H1 (cell line): ENCODE results near the gene CARD11. TPM values are rescaled to one million over a fixed set of nuclear protein-coding genes. Genes with fewer than 3 reads are reported as not detected.

Experiments used
- CTCF ChIA-PET: fragments of 300-600 bp; sonication (Branson Sonifier 250); formaldehyde crosslinking; loops from one replicate; lab custom pipeline; 2021; ENCODE audit not compliant: partially characterized antibody; lab: Charles Lee
- POLR2A ChIA-PET: fragments of 300-600 bp; sonication (Branson Sonifier 250); formaldehyde crosslinking; loops from one replicate; lab custom pipeline; 2021; ENCODE audit warnings: inconsistent platforms; ENCODE audit not compliant: partially characterized antibody; lab: Charles Lee
- DNase-seq, 2 experiments: peaks; one replicate each; pipeline versions ENCODE4 v3.0.0 to v3.0.0-alpha.2; 2010 to 2022; ENCODE audit warnings: low spot score in 2 of 2, low read depth in 1 of 2, mixed read lengths in 1 of 2
- FAIRE-seq: peaks from 2 replicates; lab custom pipeline; 2011; peaks lifted over from hg19 to GRCh38; lab: Jason Lieb, UNC
- H2AFZ ChIP-seq: 2 replicates; pipeline ENCODE4 v1.8.1; 2012; ENCODE audit warnings: low read length, inconsistent platforms
- H2AK5ac ChIP-seq: 2 replicates; pipeline ENCODE4 v1.6.1; 2013; ENCODE audit warnings: low read depth, low read length
- H2BK120ac ChIP-seq: replicated peaks from 2 replicates; pipeline ENCODE3; 2013; ENCODE audit warnings: low read depth, low read length, inconsistent platforms
- H2BK12ac ChIP-seq: 2 replicates; pipeline ENCODE4 v1.6.1; 2013; ENCODE audit warnings: low read depth, low read length
- H2BK15ac ChIP-seq: 2 replicates; pipeline ENCODE4 v1.6.1; 2013; ENCODE audit warnings: low read length
- H2BK20ac ChIP-seq: 2 replicates; pipeline ENCODE4 v1.6.1; 2013; ENCODE audit warnings: low read length
- H2BK5ac ChIP-seq: 2 replicates; pipeline ENCODE4 v1.6.1; 2013; ENCODE audit warnings: low read depth, low read length
- H3K14ac ChIP-seq: 2 replicates; pipeline ENCODE4 v1.6.1; 2013; ENCODE audit warnings: inconsistent platforms; ENCODE audit not compliant: insufficient read length
- H3K18ac ChIP-seq: 2 replicates; pipeline ENCODE4 v1.6.1; 2013; ENCODE audit warnings: low read length; ENCODE audit errors: extremely low read depth
- H3K23ac ChIP-seq: 2 replicates; pipeline ENCODE4 v1.6.1; 2013; ENCODE audit warnings: inconsistent platforms; ENCODE audit not compliant: insufficient read length
- H3K23me2 ChIP-seq: 2 replicates; pipeline ENCODE4 v1.6.1; 2013; ENCODE audit warnings: low read depth, low read length
- H3K27ac ChIP-seq: 2 replicates; pipeline ENCODE4 v1.6.1; 2011; ENCODE audit warnings: low read depth, low read length, inconsistent platforms
- H3K27me3 ChIP-seq, 4 experiments: replicated peaks in 1 of 4; 1 replicate in 1 of 4; 2 replicates in 3 of 4; pipeline versions ENCODE4 v1.6.1 to v1.8.1; 2011 to 2013; ENCODE audit warnings: low read length in 3 of 4, mild to moderate bottlenecking in 3 of 4, inconsistent platforms in 2 of 4, mixed read lengths in 2 of 4, moderate library complexity in 1 of 4; ENCODE audit not compliant: control insufficient read depth in 3 of 4, insufficient read depth in 3 of 4; ENCODE audit errors: extremely low read depth in 1 of 4
- H3K36me3 ChIP-seq, 4 experiments: 2 replicates each; pipeline versions ENCODE4 v1.6.1 to v1.8.1; 2011 to 2013; ENCODE audit warnings: mild to moderate bottlenecking in 4 of 4, low read length in 3 of 4, moderate library complexity in 2 of 4, control low read depth in 1 of 4, inconsistent platforms in 1 of 4; ENCODE audit not compliant: insufficient read depth in 4 of 4, control insufficient read depth in 2 of 4
- H3K4ac ChIP-seq: replicated peaks from 2 replicates; pipeline ENCODE3; 2013; ENCODE audit warnings: low read length, low read depth, mixed read lengths, inconsistent platforms; ENCODE audit not compliant: insufficient read length
- H3K4me1 ChIP-seq, 4 experiments: replicated peaks in 1 of 4; 1 replicate in 1 of 4; 2 replicates in 3 of 4; pipeline versions ENCODE4 v1.6.1 to v1.8.1; 2011 to 2013; ENCODE audit warnings: low read length in 3 of 4, inconsistent platforms in 2 of 4, mixed read lengths in 1 of 4; ENCODE audit not compliant: insufficient read depth in 4 of 4, control insufficient read depth in 3 of 4
- H3K4me2 ChIP-seq, 2 experiments: 2 replicates each; pipeline versions ENCODE4 v1.6.1 to v1.8.1; 2011 to 2013; ENCODE audit warnings: low read depth in 2 of 2, low read length in 2 of 2, control low read depth in 1 of 2, inconsistent platforms in 1 of 2, mild to moderate bottlenecking in 1 of 2; ENCODE audit not compliant: insufficient read depth in 1 of 2
- H3K4me3 ChIP-seq, 4 experiments: fragments of 200-600, 300-600 bp in 1 of 4; sonication (generic), shearing (Covaris generic), sonication (Bioruptor Twin) in 1 of 4; 2 replicates each; pipeline versions ENCODE4 v1.5.1 to v1.8.1; 2011 to 2016; ENCODE audit warnings: low read length in 4 of 4, low read depth in 3 of 4, control low read depth in 2 of 4, inconsistent platforms in 2 of 4, mild to moderate bottlenecking in 2 of 4, mixed read lengths in 1 of 4, moderate library complexity in 1 of 4; ENCODE audit not compliant: insufficient read depth in 2 of 4; ENCODE audit errors: extremely low read depth in 1 of 4
- H3K56ac ChIP-seq: replicated peaks from 2 replicates; pipeline ENCODE3; 2013; ENCODE audit warnings: low read depth, mild to moderate bottlenecking, mixed read lengths, low read length, inconsistent platforms; ENCODE audit not compliant: insufficient read length
- H3K79me1 ChIP-seq: 2 replicates; pipeline ENCODE4 v1.6.1; 2013; ENCODE audit warnings: low read depth, low read length, control low read depth
- H3K79me2 ChIP-seq, 2 experiments: 2 replicates each; pipeline versions ENCODE4 v1.6.1 to v1.8.1; 2012 to 2013; ENCODE audit warnings: low read length in 2 of 2, mild to moderate bottlenecking in 2 of 2, inconsistent platforms in 1 of 2; ENCODE audit not compliant: insufficient read depth in 2 of 2, control insufficient read depth in 1 of 2
- H3K9ac ChIP-seq, 4 experiments: replicated peaks in 1 of 4; 1 replicate in 1 of 4; 2 replicates in 3 of 4; pipeline versions ENCODE4 v1.6.1 to v1.8.1; 2011 to 2013; ENCODE audit warnings: low read depth in 3 of 4, low read length in 3 of 4, control low read depth in 2 of 4, mild to moderate bottlenecking in 2 of 4, moderate library complexity in 2 of 4, inconsistent platforms in 1 of 4; ENCODE audit errors: extremely low read depth in 1 of 4
- H3K9me3 ChIP-seq, 2 experiments: 2 replicates each; pipeline versions ENCODE4 v1.6.1 to v1.8.1; 2012 to 2013; ENCODE audit warnings: mild to moderate bottlenecking in 2 of 2, moderate library complexity in 2 of 2, control low read depth in 1 of 2, inconsistent platforms in 1 of 2, low read depth in 1 of 2, low read length in 1 of 2, mixed read lengths in 1 of 2; ENCODE audit not compliant: insufficient read depth in 2 of 2
- H4K20me1 ChIP-seq, 2 experiments: replicated peaks in 1 of 2; 2 replicates each; pipeline versions ENCODE3 to v1.8.1; 2011 to 2013; ENCODE audit warnings: inconsistent platforms in 2 of 2, low read length in 2 of 2, mild to moderate bottlenecking in 1 of 2; ENCODE audit not compliant: insufficient read depth in 2 of 2, control insufficient read depth in 1 of 2
- H4K5ac ChIP-seq: 2 replicates; pipeline ENCODE4 v1.6.1; 2013; ENCODE audit warnings: low read length, low read depth, mixed read lengths, inconsistent platforms; ENCODE audit not compliant: insufficient read length
- H4K8ac ChIP-seq: 2 replicates; pipeline ENCODE4 v1.8.0; 2013; ENCODE audit warnings: mild to moderate bottlenecking, moderate library complexity, low read length, inconsistent platforms; ENCODE audit not compliant: insufficient read depth; ENCODE audit errors: extremely low read depth
- H4K91ac ChIP-seq: replicated peaks from 2 replicates; pipeline ENCODE3; 2013; ENCODE audit warnings: low read length, mixed read lengths, inconsistent platforms; ENCODE audit not compliant: insufficient read length
- CHD1 ChIP-seq: IDR thresholded peaks from 2 replicates; pipeline ENCODE4 v1.6.1; 2012; ENCODE audit warnings: low read depth, low read length, improper control_type of control experiment
- EP300 ChIP-seq, 2 experiments: IDR thresholded peaks; 1 replicate in 1 of 2; 2 replicates in 1 of 2; pipeline ENCODE4 v1.6.1; 2011 to 2012; ENCODE audit warnings: low read depth in 2 of 2, low read length in 2 of 2, mild to moderate bottlenecking in 2 of 2, borderline replicate concordance in 1 of 2, inconsistent platforms in 1 of 2, moderate library complexity in 1 of 2
- EZH2 ChIP-seq: fragments of 200-600 bp; sonication (generic); IDR thresholded peaks from 2 replicates; pipeline ENCODE4 v1.7.1; 2012; ENCODE audit warnings: low read depth, mild to moderate bottlenecking, moderate library complexity, low read length, inconsistent platforms; ENCODE audit not compliant: severe bottlenecking
- HDAC6 ChIP-seq: IDR thresholded peaks from one replicate; pipeline ENCODE4 v1.7.1; 2012; ENCODE audit warnings: low read depth, mild to moderate bottlenecking, inconsistent platforms, low read length, moderate library complexity
- KDM5A ChIP-seq: fragments of 200-600 bp; IDR thresholded peaks from 2 replicates; pipeline ENCODE4 v1.7.1; 2012; ENCODE audit warnings: mild to moderate bottlenecking, low read length, inconsistent platforms, mixed read lengths
- POU5F1 ChIP-seq: IDR thresholded peaks from 2 replicates; pipeline ENCODE4 v1.6.1; 2011; ENCODE audit warnings: low read depth, mild to moderate bottlenecking, low read length, moderate library complexity
- SP1 ChIP-seq: IDR thresholded peaks from 2 replicates; pipeline ENCODE4 v1.6.1; 2011; ENCODE audit warnings: low read depth, low read length
- TAF7 ChIP-seq: optimal IDR thresholded peaks from 2 replicates; pipeline ENCODE3; 2011; ENCODE audit warnings: low read depth, mild to moderate bottlenecking, inconsistent platforms, low read length, moderate library complexity, borderline replicate concordance
- TCF12 ChIP-seq: IDR thresholded peaks from 2 replicates; pipeline ENCODE4 v1.6.1; 2011; ENCODE audit warnings: low read depth, mild to moderate bottlenecking, low read length
- WGBS, 2 experiments: shearing (Covaris generic) in 1 of 2; methylation state at CpG; one replicate each; pipeline versions ENCODE4 v1.1.6 to v1.1.7; 2013 to 2015; ENCODE audit warnings: low lambda C conversion rate in 2 of 2, mixed read lengths in 2 of 2, inconsistent platforms in 1 of 2, low coverage in 1 of 2, missing lambda C conversion rate in 1 of 2; ENCODE audit not compliant: insufficient replicate concordance in 2 of 2, insufficient coverage in 1 of 2, insufficient read length in 1 of 2; ENCODE audit errors: extremely low coverage in 1 of 2, missing lambda C conversion rate in 1 of 2; 5-methylcytosine and 5-hydroxymethylcytosine counted together
- polyA plus RNA-seq, 7 experiments: library from polyadenylated mRNA; depleted of rRNA in 3 of 7; stranded (reverse) in 5 of 7; unstranded in 2 of 7; fragments of >200 nt in 5 of 7; fragments of 200-250 nt in 2 of 7; gene quantifications; 1 replicate in 5 of 7; 2 replicates in 1 of 7; 4 replicates in 1 of 7; pipeline versions ENCODE4 v1.2.1 to v1.2.3, GENCODE V29; 2011 to 2013; ENCODE audit warnings: missing spikeins in 2 of 7, mixed read lengths in 2 of 7
- total RNA-seq: library from RNA; stranded (reverse); fragmentation: NEBNext Ultra II Directional; extraction: Animal tissue kit (Norgen Biotek cat#: 25700); gene quantifications from 2 replicates; pipeline ENCODE4 v1.2.1, GENCODE V29; 2021

The CARD11 gene
- total and polyA plus RNA-seq, 2 of the 8 experiments (the other 6 are each of a cell fraction or from before 2014, with no cell fraction given) = 12.6 to 29.8 TPM

- Histone ChIP-seq H2BK20ac (no peak overlapping the region), H2BK15ac (no peak overlapping the region), H3K18ac (no peak overlapping the region), H4K5ac (no peak overlapping the region), H3K23ac (no peak overlapping the region), H2BK12ac (no peak overlapping the region), H3K4me3 (no peak overlapping the region), H3K4ac (no peak overlapping the region), H3K79me1 (no peaks in the 10 kb centered on the region; the same call in 1 of the 2 replicates), H3K79me2 (no peaks in the 10 kb centered on the region), H3K14ac (no peak overlapping the region), H2AK5ac (no peak overlapping the region), H2BK5ac (no peak overlapping the region), H2BK120ac (no peak overlapping the region), H3K36me3 (no peaks in the 10 kb centered on the region), H3K23me2 (no peaks in the 10 kb centered on the region), H3K27ac (no peak overlapping the region), H2AFZ (no peak overlapping the region), H4K91ac (no peak overlapping the region), H3K56ac (no peak overlapping the region), H4K8ac (no peak overlapping the region), H3K4me2 (no peak overlapping the region), H3K9ac (no peak overlapping the region), H4K20me1 (peaks cover 0 to 4% of the 10 kb centered on the region in 2 experiments), H3K9me3 (no peaks in the 10 kb centered on the region), H3K27me3 (no peaks in the 10 kb centered on the region), H3K4me1 (peaks cover 0 to 28% (median 13%) of the 10 kb centered on the region in 4 experiments; a peak in 6 of 7 replicates)
- FAIRE-seq (no peak), DNase-seq (no peak)
- CTCF ChIA-PET = interaction anchor here (0.6 to 1.5 kb wide), 2 partner anchors 13 to 16 kb away, joined by 3 to 6 read pairs; no protein-coding TSS in a partner anchor
- POLR2A ChIA-PET = interaction anchor here (1.0 kb wide), 1 partner anchor 9 kb away, joined by 3 read pairs; no protein-coding TSS in a partner anchor
- 94% methylated on average over 3 of the region's 3 CpGs; no CpG with 5 or more reads in 1 of the 2 experiments for WGBS, 2 experiments
- TF ChIP-seq SP1 = no peak
- no peak for TF ChIP-seq TCF12
- no peak for TF ChIP-seq CHD1
- TF ChIP-seq HDAC6 = no peak
- TF ChIP-seq EZH2 = no peak
- TF ChIP-seq KDM5A = no peak
- no peak for TF ChIP-seq TAF7
- TF ChIP-seq EP300 (IDR thresholded peaks at IDR 0.05; ENCODE audit: borderline replicate concordance in 1 of 2, low read depth in 2 of 2, low read length in 2 of 2) = no peak
- TF ChIP-seq POU5F1 = no peak
Measured at GRCh38 chr7:2878306-2878705, 165.4 kb downstream of the CARD11 start.
